Left lung (tissue), 10 donors: Measurements from ENCODE around the gene CBX5. TPM values are rescaled to one million over a fixed set of nuclear protein-coding genes. Genes with fewer than 3 reads are reported as not detected.

Experiments used
- ATAC-seq: fragments of 200-7000 bp; cut with Tn5 transposase; one replicate; pipeline ENCODE4 v1.9.1; 2020; ENCODE audit warnings: moderate library complexity
- DNase-seq, 4 donors: peaks; one replicate each; pipeline ENCODE4 v3.0.0-alpha.2; 2013 to 2020
- H3K27ac ChIP-seq, 2 donors: fragments of 200-600 bp; sonication (generic) in 1 of 2; one replicate each; pipeline versions ENCODE4 v1.5.0 to v1.8.0; 2020 to 2021
- H3K27me3 ChIP-seq, 2 donors: fragments of 200-600 bp; sonication (generic) in 1 of 2; one replicate each; pipeline versions ENCODE4 v1.5.0 to v1.8.0; 2020 to 2021
- H3K36me3 ChIP-seq, 2 donors: fragments of 200-600 bp; sonication (generic) in 1 of 2; one replicate each; pipeline versions ENCODE4 v1.5.0 to v1.8.0; 2020 to 2021
- H3K4me1 ChIP-seq, 2 donors: fragments of 200-600 bp; one replicate each; pipeline ENCODE4 v1.8.0; 2021
- H3K4me3 ChIP-seq, 2 donors: fragments of 200-600 bp; sonication (generic) in 1 of 2; one replicate each; pipeline versions ENCODE4 v1.5.0 to v1.8.0; 2020 to 2021; ENCODE audit warnings: mild to moderate bottlenecking in 1 of 2
- H3K9me3 ChIP-seq, 2 donors: fragments of 200-600 bp; sonication (generic) in 1 of 2; one replicate each; pipeline versions ENCODE4 v1.5.0 to v1.8.0; 2020 to 2021
- intact Hi-C, 2 donors: fragments of 100-400 bp; cut with DNase I; formaldehyde crosslinking; loops; one replicate each; pipeline versions ENCODE4 v1.11.2 to v1.14.2; 2022
- polyA plus RNA-seq, 6 donors: library from polyadenylated mRNA; unstranded; fragments of 120-200 nt; gene quantifications; one replicate each; pipeline ENCODE4 v1.2.1, GENCODE V29; 2013; ENCODE audit not compliant: insufficient read length in 6 of 6
- total RNA-seq, 2 donors: library from RNA; stranded (reverse); fragmentation: NEBNext Ultra II Directional; extraction: Animal tissue kit (Norgen Biotek cat#: 25700); gene quantifications; one replicate each; pipeline ENCODE4 v1.2.1, GENCODE V29; 2021
- TF ChIP-seq, protein P1 (sequence below), 2 donors: fragments of 200-600 bp; sonication (generic) in 1 of 2; IDR thresholded peaks; one replicate each; pipeline versions ENCODE4 v1.5.0 to v1.8.0; 2021; ENCODE audit warnings: antibody characterized with exemption in 2 of 2
- donor health status: DM: no; HTN: yes; CAD: no.
- donor health status: DM: no; HTN: no; CAD: no.

Gene CBX5
- total and polyA plus RNA-seq, 8 donors, result 69.8 to 134 (median 113) TPM

DNA sequence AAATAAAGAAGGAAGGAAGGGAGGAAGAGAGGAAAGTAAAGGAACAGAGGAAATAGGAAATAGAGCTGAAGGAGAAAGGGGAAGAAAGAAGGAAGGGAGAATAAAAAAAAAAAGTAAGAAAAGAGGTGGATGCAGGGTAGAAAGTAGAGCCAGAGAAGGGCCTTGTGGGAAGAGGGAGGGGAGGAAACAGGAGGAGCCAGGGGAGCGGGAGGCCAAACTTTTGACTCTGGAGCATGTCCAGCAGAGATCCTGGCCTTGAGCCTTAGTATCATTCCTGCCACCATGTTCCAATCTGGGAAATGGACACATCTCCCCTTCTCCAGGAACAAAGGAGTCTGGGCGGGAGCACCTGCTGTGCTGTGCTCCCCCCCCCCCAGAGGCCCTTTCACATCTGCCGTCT lies 80.0 kb downstream of the CBX5 start:
- DNase-seq, result no peak
- peaks cover 11 to 95% of the 10 kb centered on the region in 2 donors for H3K27me3 ChIP-seq
- ATAC-seq, result no peak
- H3K4me1 ChIP-seq, result peaks cover 0 to 10% of the 10 kb centered on the region in 2 donors
- no peak overlapping the region for H3K27ac ChIP-seq
- H3K36me3 ChIP-seq, result no peaks in the 10 kb centered on the region
- no peaks in the 10 kb centered on the region for H3K9me3 ChIP-seq
- intact Hi-C loops, result loop anchor here (5.0 to 10.0 kb wide), 2 partner anchors 193 to 195 kb away; partner anchors contain the start of genes HOXC8 (in 2 of the 2) and HOXC9 (in 1 of the 2)
- TF ChIP-seq, protein P1, sequence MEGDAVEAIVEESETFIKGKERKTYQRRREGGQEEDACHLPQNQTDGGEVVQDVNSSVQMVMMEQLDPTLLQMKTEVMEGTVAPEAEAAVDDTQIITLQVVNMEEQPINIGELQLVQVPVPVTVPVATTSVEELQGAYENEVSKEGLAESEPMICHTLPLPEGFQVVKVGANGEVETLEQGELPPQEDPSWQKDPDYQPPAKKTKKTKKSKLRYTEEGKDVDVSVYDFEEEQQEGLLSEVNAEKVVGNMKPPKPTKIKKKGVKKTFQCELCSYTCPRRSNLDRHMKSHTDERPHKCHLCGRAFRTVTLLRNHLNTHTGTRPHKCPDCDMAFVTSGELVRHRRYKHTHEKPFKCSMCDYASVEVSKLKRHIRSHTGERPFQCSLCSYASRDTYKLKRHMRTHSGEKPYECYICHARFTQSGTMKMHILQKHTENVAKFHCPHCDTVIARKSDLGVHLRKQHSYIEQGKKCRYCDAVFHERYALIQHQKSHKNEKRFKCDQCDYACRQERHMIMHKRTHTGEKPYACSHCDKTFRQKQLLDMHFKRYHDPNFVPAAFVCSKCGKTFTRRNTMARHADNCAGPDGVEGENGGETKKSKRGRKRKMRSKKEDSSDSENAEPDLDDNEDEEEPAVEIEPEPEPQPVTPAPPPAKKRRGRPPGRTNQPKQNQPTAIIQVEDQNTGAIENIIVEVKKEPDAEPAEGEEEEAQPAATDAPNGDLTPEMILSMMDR (IDR thresholded peaks at IDR 0.05), result no peak
- no peak overlapping the region for H3K4me3 ChIP-seq

DNA sequence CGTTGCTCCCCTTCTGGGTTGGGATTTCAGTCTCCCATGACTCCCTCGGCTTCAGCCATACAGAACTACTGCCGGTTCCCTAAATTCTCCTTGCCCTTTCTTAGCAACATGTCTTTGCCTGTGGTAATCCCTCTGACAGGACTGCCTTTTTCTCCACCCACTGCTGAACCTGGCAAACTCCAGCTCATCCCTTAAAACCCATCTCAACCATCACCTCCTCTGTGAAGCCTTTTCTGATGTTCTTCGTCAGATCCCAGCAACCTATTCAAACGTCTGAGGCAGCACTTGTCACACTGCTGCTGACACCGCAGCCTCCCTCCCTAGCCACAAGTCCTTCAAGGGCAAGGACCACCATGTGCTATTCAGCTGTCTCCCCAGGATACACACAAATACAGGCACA lies 80.9 kb downstream of the CBX5 start:
- no peaks in the 10 kb centered on the region for H3K36me3 ChIP-seq
- TF ChIP-seq, protein P1 (IDR thresholded peaks at IDR 0.05), result no peak
- no peaks in the 10 kb centered on the region for H3K9me3 ChIP-seq
- H3K4me1 ChIP-seq, result peaks cover 0 to 10% of the 10 kb centered on the region in 2 donors
- no peak for ATAC-seq
- no peak for DNase-seq
- no peak overlapping the region for H3K27ac ChIP-seq
- intact Hi-C loops, result loop anchor here in 1 of 2 donors (10.0 kb wide), 1 partner anchor 194 kb away; the partner anchor contains the start of genes HOXC8 and HOXC9
- no peak overlapping the region for H3K4me3 ChIP-seq
- peaks cover 14 to 95% of the 10 kb centered on the region in 2 donors for H3K27me3 ChIP-seq

DNA sequence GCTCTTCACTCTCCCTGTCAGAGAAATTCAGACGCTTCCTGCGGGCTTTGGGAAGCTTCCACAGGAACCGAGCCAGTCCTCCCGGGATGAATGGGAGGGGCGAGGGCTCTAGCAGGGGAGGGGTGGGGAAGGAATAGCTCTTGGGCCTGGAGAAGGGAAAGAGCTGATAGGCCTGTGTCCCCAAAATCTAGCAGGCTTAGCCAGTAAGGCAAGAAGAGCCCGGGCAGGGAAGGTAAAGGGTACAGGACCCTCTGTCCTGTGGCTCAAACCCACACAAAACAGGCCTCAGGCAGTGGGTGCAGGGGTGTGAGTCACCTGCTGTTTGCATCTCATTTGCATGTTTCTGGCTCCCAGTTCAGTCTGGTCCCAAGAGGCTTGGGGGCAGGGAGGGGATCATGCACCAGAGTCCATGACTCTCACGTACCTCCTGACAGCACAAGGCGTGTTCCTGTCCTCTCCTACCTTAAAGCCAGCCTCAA lies 82.5 kb downstream of the CBX5 start:
- TF ChIP-seq, protein P1 (IDR thresholded peaks at IDR 0.05), result no peak
- intact Hi-C loops, result loop anchor here in 1 of 2 donors (10.0 kb wide), 1 partner anchor 193 kb away; the partner anchor contains the start of genes HOXC8 and HOXC9
- Histone ChIP-seq H3K27ac (no peak overlapping the region), H3K9me3 (no peaks in the 10 kb centered on the region), H3K4me1 (peaks cover 0 to 10% of the 10 kb centered on the region in 2 donors), H3K4me3 (no peak overlapping the region), H3K27me3 (peaks cover 14 to 96% of the 10 kb centered on the region in 2 donors), H3K36me3 (no peaks in the 10 kb centered on the region)
- ATAC-seq (no peak), DNase-seq (no peak)

DNA sequence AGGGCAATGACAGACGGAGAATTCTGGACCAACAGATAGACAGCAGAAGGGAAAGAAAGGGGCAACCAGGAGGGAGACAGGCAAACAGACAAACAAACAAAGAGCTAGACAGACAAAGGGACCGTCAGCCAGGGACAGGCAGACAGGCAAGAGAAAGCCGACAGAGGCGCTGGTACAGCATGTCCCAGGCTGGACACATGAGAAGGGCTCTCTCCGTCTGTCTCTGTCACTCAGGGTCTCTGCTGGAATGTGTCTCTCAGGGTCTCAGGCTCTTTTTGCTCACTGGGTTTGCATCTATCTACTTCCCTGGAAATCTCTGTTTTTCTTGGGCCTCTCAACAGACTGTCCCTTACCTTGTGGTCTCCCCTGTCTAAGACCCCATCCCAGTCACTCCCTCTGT lies 82.9 kb downstream of the CBX5 start:
- no peak for DNase-seq
- peaks cover 0 to 10% of the 10 kb centered on the region in 2 donors for H3K4me1 ChIP-seq
- H3K4me3 ChIP-seq, result no peak overlapping the region
- H3K36me3 ChIP-seq, result no peaks in the 10 kb centered on the region
- ATAC-seq, result no peak
- TF ChIP-seq, protein P1 (IDR thresholded peaks at IDR 0.05), result no peak
- H3K9me3 ChIP-seq, result no peaks in the 10 kb centered on the region
- H3K27ac ChIP-seq, result peak overlapping the region in 1 of 2 donors; percentile 80
- peaks cover 14 to 96% of the 10 kb centered on the region in 2 donors for H3K27me3 ChIP-seq
- intact Hi-C loops, result loop anchor here in 1 of 2 donors (10.0 kb wide), 1 partner anchor 192 kb away; the partner anchor contains the start of genes HOXC8 and HOXC9

DNA sequence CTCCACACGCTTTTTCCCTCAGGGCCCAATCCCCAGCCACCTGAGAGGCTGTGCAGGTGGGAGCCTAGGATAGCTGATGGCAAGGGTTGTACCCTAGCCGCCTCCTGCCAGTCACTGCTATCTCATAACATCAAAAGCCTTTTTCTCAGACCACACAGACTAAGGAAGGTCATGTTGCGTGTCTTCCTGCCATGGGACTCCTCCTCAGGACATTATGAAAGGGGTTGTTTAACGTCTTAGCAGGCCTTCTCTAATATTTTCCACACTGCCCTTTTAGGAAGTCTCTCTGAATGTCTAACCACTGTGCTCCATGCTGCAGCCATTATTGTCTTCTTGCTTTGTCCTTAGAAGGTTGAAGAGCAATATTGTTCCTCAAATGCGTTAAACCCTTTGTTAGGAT lies 83.5 kb downstream of the CBX5 start:
- intact Hi-C loops, result loop anchor here in 1 of 2 donors (10.0 kb wide), 1 partner anchor 192 kb away; the partner anchor contains the start of genes HOXC8 and HOXC9
- Histone ChIP-seq H3K27me3 (peaks cover 14 to 94% of the 10 kb centered on the region in 2 donors), H3K36me3 (no peaks in the 10 kb centered on the region), H3K9me3 (no peaks in the 10 kb centered on the region), H3K4me3 (peak overlapping the region in 1 of 2 donors; percentile 13), H3K4me1 (peaks cover 0 to 16% of the 10 kb centered on the region in 2 donors), H3K27ac (peak overlapping the region in 1 of 2 donors; percentile 80)
- DNase-seq, result no peak
- ATAC-seq, result no peak
- TF ChIP-seq, protein P1 (IDR thresholded peaks at IDR 0.05), result no peak
